NT2/D1 (cell line): ENCODE results near the gene PTPN1.

Experiments used
- SUZ12 ChIP-seq: IDR thresholded peaks from 2 replicates; pipeline ENCODE4 v1.6.1; 2011; ENCODE audit not compliant: insufficient read length, insufficient read depth; ENCODE audit errors: extremely low read depth
- YY1 ChIP-seq: IDR thresholded peaks from 2 replicates; pipeline ENCODE4 v1.6.1; 2011; ENCODE audit not compliant: insufficient read length, insufficient read depth
- ZNF274 ChIP-seq: IDR thresholded peaks from 2 replicates; pipeline ENCODE4 v1.6.1; 2011; ENCODE audit warnings: mild to moderate bottlenecking, low read depth, low read length

- TF ChIP-seq ZNF274: no peak
- TF ChIP-seq SUZ12: no peak
- TF ChIP-seq YY1: no peak
Observed at GRCh38 chr20:50514035-50514337, 3.8 kb downstream of the PTPN1 start.
